ENCODE results near the gene OSBPL5.

GRCh38 chr11:3137486-3138177, 27.5 kb downstream of the OSBPL5 start:
- TF ChIP-seq CTCF (conservative IDR thresholded peaks at IDR 0.05; ENCODE audit: low read depth, low read length), result no peak
- TF ChIP-seq EZH2 (IDR thresholded peaks at IDR 0.05; ENCODE audit: borderline replicate concordance, low read depth, low read length, poor library complexity, severe bottlenecking), result no peak
